Stimulated activated naive CD4-positive, alpha-beta T cell treated with Interleukin-2 at 50 U/mL for 16 hours (primary cell): ENCODE measurements around the gene MEGF8.

ENCODE experiments used
- DNase-seq: peaks from one replicate; lab custom pipeline; 2025; lab: John Stamatoyannopoulos, UW

MEGF8 gene

DNA sequence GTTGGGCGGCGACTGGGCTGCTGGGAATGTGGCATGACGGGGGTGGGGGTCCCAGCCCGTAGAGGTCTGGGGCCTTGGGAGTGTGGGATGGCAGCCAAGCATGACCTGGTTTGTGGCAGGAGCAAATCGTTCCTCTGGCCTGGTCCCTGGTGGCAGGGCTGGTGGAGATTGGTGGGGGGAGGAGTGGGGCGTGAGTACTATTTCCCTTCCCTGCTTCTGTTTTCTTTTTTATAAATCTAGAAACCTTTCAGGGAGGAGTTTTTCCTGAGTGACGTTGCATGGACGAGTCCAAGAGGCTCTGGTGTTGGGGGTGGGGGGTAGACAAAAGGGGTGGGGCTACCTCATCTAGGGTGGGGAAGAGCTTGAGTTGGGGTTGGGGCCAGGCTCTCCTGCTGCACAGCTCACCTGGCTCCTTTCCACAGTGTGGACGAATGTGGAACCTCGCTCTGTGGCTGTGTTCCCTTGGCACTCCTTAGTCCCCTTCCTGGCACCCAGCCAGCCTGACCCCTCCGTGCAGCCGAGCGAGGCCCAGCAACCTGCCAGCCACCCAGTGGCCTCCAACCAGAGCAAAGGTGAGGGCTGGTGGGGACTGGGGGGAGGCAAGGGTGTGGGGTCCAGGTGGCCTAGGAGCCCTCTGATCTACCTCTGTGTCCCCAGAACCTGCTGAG, 39.0 kb upstream of the MEGF8 start:
- DNase-seq = no peak

DNA sequence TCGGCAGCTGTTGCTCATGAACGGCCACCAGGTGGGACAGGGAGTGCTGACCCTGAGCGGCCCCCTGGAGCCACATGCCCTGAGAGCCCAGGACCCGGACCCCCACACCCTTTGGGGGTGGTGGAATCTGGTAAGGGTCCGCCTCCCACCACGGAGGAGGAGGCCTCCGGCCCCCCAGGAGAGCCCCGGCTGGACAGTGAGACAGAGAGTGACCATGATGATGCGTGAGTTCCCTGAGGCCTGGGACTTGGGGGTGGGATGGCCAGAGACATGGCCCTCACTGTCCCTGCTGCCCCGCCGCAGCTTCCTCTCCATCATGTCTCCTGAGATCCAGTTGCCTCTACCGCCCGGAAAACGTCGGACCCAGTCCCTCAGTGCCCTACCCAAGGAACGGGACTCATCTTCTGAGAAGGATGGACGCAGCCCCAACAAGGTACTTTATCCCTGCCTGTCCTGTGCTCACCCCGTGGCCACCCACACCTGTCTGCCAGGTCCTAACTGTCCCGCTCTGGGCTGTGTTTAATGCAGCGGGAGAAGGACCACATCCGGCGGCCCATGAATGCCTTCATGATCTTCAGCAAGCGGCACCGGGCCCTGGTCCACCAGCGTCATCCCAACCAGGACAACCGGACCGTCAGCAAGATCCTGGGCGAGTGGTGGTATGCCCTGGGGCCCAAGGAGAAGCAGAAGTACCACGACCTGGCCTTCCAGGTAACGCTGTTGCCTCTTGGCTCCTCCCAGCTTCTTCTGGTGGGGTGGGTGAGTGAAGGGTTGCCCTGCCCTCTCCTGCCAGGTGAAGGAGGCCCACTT, 38.2 kb upstream of the MEGF8 start:
- no peak for DNase-seq

DNA sequence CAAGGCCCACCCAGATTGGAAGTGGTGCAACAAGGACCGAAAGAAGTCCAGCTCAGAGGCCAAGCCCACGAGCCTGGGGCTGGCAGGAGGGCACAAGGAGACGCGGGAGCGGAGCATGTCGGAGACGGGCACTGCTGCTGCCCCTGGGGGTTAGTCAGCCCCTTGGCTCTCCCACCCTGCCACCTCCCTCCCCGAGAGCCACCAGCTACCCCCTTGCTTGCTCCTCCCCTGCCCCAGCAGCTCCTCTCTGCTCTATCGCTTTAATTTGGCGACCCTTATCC, 37.7 kb upstream of the MEGF8 start:
- DNase-seq = no peak

DNA sequence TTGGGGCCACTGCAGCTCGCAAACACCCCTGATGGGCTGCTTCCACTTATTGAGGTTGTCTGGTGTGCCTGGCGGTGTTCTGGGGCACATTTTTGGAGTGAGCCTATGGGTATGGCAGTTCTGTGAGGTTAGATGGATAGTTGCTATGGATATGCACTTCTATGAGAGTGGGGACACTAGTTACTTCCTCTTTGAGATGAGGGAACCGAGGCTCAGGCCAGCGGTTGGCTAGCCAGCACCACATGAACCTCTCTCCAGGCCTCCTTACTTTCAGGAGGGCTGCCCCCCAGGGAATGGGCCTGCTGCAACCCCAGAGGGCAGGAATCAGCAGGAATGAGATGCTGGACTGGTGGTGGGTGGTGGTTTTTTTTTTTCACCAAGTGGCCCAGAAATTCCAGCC, 37.0 kb upstream of the MEGF8 start:
- no peak for DNase-seq

DNA sequence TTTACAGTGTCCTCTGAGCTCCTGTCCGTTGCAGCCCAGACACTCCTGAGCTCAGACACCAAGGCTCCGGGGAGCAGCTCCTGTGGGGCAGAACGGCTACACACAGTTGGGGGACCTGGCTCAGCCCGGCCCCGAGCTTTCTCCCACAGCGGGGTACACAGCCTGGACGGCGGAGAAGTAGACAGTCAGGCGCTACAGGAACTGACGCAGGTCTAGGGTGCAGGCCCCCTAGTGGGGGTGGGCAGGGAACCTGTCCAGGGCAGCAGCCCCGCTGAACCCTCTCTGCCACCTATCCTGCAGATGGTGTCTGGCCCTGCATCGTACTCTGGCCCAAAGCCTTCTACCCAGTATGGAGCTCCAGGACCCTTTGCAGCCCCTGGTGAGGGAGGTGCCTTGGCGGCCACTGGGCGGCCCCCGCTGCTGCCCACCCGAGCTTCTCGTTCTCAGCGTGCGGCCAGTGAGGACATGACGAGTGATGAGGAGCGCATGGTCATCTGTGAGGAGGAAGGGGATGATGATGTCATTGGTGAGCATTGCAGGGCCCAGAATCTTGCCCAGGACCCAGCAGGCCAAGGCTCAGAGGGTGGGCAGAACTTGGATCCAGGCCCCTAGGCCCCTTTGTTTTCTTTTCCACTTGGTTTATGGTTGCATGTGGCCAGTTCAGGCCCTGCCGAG, 36.4 kb upstream of the MEGF8 start:
- no peak for DNase-seq

DNA sequence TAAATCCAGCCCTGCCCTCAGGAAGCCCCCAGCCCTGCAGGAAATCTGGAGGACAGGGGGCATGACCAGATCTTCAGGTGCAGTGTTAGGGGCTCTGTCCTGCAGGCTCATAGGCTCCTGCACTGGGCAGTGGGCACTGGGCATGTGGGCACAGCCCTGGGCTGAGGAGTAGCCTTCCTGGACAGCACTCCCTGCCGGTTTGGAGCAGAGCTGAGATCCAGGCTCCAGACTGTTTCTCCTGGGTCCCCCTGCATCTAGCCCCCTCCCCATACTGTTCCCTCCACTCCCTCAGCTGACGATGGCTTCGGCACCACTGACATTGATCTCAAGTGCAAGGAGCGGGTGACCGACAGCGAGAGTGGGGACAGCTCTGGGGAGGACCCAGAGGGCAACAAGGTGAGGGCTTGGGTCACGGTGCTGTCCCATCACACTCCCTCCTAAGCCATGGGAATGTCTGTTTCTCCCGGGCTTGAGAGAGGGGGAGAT, 35.8 kb upstream of the MEGF8 start:
- no peak for DNase-seq

DNA sequence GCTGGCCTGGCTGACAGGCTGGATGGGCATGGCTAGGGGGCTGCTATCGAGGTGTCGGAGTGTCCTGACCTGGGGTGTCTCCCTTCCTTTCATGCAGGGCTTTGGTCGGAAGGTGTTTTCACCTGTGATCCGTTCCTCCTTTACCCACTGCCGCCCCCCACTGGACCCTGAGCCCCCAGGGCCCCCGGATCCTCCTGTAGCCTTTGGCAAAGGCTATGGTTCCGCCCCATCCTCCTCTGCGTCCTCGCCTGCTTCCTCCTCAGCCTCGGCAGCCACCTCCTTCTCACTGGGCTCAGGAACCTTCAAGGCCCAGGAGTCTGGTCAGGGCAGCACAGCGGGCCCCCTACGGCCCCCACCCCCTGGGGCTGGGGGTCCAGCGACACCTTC, 35.3 kb upstream of the MEGF8 start:
- no peak for DNase-seq

DNA sequence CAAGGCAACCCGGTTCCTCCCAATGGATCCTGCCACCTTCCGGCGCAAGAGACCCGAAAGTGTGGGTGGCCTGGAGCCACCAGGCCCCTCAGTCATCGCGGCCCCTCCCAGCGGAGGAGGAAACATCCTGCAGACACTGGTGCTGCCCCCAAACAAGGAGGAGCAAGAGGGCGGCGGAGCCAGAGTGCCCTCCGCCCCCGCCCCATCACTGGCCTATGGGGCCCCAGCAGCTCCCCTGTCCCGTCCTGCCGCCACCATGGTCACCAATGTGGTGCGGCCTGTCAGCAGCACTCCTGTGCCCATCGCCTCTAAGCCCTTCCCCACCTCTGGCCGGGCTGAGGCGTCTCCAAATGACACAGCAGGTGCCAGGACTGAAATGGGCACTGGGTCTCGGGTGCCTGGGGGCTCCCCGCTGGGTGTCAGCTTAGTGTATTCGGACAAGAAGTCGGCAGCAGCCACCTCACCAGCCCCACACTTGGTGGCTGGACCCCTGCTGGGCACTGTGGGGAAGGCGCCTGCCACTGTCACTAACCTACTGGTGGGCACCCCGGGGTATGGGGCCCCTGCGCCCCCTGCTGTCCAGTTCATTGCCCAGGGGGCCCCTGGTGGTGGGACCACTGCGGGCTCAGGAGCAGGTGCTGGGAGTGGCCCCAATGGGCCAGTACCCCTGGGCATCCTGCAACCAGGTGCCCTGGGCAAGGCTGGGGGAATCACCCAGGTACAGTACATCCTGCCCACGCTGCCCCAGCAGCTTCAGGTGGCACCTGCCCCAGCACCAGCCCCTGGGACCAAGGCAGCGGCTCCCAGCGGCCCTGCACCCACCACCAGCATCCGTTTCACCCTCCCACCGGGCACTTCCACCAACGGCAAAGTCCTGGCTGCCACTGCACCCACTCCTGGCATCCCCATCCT, 34.7 kb upstream of the MEGF8 start:
- peak; percentile 41 for DNase-seq

DNA sequence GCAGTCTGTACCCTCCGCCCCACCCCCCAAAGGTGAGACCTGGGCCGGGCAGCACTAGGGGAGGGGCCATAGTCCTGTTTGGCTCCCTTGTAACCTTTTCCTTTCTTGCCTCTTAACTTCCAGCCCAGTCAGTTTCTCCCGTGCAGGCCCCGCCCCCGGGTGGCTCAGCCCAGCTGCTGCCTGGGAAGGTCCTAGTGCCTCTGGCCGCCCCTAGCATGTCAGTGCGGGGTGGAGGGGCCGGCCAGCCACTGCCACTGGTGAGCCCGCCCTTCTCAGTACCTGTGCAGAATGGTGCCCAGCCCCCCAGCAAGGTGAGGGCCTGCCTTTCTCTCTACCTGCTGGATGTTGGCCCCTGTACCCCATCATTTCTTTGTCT, 34.0 kb upstream of the MEGF8 start:
- no peak for DNase-seq

DNA sequence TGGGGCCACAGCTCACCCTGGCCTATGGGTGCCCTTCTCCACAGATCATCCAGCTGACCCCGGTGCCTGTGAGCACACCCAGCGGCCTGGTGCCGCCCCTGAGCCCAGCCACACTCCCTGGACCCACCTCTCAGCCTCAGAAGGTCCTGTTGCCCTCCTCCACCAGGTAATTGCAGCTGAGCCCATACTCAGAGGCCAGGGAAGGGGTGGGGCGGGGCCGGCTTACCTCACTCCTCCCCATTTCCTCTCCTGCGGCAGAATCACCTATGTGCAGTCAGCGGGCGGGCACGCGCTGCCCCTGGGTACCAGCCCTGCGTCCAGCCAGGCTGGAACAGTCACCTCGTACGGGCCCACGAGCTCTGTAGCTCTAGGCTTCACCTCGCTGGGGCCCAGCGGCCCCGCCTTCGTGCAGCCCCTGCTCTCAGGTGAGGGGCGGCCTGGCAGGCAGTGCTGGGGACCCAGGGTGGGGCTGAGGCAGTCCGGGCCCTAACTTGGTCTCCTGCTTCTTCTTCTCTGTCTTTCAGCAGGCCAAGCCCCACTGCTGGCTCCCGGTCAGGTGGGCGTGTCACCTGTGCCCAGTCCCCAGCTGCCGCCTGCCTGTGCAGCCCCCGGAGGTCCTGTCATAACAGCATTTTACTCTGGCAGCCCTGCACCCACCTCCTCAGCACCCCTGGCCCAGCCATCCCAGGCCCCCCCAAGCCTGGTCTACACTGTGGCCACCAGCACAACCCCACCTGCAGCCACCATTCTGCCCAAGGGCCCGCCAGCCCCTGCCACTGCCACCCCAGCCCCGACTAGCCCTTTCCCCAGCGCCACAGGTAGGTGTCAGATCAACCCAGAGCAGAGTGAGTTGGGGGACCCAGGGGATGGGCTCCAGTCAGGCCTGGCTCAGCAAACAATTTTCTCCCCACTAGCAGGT, 33.1 kb upstream of the MEGF8 start:
- DNase-seq = no peak

DNA sequence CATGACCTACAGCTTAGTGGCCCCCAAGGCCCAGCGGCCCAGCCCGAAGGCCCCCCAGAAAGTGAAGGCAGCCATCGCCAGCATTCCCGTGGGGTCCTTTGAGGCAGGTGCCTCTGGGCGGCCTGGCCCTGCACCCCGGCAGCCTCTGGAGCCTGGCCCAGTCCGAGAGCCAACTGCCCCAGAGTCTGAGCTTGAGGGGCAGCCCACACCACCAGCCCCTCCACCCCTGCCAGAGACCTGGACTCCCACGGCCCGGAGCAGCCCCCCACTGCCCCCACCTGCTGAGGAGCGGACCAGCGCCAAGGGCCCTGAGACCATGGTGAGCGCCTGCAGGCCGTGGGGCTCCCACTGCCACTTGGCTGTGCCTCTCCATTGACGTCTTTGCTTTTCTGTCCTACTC, 32.5 kb upstream of the MEGF8 start:
- no peak for DNase-seq

DNA sequence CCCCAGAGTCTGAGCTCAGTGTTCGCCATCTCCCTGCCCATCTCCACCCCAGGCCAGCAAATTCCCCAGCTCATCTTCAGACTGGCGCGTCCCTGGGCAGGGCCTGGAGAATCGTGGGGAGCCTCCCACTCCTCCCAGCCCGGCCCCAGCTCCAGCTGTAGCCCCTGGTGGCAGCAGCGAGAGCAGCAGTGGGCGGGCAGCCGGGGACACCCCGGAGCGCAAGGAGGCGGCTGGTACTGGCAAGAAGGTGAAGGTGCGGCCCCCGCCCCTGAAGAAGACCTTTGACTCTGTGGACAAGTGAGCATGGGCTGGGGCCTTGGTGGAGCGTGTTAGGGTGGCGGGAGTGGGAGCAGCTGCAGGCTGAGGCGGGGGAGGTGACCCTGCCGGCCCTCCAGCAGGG, 31.9 kb upstream of the MEGF8 start:
- DNase-seq = no peak

DNA sequence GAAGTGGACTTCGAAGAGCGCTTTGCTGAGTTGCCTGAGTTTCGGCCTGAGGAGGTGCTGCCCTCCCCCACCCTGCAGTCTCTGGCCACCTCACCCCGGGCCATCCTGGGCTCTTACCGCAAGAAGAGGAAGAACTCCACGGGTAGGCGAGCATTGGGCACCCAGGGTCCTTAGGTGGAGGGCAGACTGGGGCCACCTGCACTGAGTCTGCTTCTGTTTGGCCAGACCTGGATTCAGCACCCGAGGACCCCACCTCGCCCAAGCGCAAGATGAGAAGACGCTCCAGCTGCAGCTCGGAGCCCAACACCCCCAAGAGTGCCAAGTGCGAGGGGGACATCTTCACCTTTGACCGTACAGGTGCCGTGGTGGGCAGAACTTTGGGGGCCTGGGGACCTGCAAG, 31.5 kb upstream of the MEGF8 start:
- DNase-seq = no peak

DNA sequence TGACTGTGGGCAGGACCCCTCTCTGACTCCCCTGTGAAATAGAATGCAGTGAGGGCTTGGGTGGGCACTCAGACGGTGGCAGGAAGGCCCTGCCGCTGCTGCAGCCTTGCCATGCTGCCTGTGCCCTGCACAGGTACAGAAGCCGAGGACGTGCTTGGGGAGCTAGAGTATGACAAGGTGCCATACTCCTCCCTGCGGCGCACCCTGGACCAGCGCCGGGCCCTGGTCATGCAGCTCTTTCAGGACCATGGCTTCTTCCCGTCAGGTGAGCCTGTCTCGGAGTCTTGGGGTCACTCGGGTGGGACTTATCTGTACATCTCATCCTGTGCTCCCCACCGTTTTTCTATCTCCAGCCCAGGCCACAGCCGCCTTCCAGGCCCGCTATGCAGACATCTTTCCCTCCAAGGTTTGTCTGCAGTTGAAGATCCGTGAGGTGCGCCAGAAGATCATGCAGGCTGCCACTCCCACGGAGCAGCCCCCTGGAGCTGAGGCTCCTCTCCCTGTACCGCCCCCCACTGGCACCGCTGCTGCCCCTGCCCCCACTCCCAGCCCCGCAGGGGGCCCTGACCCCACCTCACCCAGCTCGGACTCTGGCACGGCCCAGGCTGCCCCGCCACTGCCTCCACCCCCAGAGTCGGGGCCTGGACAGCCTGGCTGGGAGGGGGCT, 30.8 kb upstream of the MEGF8 start:
- DNase-seq = no peak

DNA sequence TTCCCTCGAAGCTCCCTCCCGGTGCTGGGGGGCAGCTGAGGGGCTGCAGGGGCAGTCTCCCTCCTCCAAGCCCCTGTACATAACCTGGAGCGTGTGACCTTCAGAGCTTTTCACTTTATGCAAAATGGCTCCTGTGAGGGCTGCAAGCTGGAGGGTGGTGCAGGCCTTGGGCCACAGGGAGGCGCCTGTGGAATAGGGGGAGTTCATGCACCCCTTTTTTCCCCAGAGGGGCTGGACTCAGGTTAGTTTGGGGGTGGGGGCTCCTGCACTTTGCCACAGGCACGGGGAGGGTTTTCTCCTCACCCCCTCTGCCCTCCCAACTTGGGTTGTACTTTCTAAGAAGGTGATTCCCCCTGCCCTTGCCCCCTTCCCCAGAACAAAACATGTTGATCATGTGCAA, 30.1 kb upstream of the MEGF8 start:
- no peak for DNase-seq

DNA sequence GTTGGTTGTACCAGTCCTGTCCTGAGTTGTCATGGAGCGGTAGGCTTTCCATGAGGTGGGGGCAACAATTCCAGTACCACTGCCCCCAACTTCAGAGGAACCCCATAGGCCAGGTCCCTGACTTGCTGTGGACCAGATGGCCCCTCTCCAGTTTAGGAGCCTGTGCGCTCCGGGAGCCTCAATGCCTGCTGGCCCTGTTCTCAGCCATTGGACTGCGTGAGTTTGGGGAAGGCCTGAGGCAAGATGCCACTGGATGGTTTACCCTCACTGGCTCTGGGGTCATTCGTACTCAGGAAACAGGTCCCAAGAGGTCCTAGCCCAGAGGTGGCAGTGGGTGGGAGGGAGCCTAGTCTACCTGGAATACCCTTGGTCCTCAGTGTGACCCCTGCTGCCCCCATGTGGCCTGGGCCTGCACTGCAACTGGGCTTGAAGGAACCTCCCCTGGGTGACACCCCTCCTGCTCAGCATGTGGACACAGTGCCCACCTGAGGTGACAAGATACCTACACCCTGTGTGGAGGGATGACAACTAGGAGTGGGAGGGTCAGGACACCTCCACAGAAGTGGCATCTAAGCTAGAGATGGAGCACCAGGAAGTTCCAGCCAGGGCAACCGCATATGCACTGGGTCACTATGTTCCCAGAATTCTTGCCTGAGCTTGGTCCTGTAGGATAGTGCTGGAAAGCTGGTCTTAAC, 29.5 kb upstream of the MEGF8 start:
- DNase-seq = peak; percentile 81

DNA sequence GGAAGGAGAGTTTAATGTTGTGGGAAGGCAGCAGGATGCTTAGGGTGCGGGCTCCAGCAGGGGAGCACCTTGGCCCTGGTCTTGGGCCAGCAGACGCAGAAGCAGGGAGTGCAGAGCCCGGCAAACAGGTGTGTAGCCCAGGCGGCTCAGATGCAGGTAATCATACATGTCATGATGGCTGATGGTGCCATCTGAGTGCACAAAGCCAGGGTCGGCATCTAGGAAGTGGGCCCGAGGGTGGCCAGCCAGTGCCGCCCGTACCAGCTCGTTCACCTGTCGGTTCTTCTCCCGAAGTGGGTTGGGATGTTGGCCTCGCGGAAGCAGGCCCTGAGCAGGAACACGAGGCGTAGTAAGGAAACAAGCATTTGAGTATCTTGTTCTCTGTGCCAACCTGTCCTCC, 28.4 kb upstream of the MEGF8 start:
- no peak for DNase-seq

DNA sequence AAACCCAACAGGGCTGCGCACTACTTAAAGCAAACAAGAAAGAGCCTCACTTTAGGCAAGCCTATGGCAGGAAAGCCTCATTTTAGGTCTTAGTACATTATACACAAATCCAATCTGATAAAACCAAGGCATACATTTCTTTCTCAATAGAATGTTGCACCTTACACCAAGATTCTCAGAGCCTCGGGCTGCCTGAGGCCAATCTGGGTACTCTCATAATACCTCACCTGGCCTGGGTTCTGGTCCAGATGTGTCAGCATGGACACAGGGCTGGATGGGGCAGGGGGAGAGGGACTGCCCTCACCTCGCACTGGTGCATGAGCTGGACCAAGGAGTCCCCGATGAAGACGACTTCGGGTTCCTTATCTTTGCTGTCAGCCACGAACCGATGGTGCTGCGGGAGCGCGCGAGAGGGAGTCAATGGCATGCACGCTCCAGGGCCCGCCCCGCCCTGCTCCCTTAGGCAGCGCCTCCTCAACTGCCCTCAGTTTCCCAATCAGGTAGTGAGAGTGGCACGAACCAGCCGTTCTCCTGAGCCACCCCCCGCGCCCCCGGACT, 23.7 kb upstream of the MEGF8 start, which contains the start of gene PRR19:
TSS of gene PRR19 (plus strand) at position 487 of the 558 bp plus-strand sequence. CDS start 7,453 bp downstream, outside the sequence.
- peak; percentile 26 for DNase-seq

DNA sequence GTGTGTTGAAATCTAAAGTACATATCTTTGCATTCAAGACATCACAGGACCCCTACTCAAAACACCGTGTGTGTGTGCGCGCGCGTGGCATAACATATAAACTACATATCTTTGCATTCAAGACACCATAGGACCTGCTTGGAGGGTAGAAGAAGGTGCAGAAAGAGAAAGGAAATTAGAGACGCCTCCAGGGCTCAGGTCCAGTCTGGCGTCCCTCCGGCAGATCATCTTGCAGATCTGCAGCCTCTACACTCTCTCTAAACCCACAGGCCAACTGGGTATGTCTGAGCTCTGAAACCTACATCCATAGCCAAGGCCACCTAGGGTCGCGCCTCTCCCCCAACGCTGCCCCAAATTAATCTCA, 22.4 kb upstream of the MEGF8 start:
- no peak for DNase-seq

DNA sequence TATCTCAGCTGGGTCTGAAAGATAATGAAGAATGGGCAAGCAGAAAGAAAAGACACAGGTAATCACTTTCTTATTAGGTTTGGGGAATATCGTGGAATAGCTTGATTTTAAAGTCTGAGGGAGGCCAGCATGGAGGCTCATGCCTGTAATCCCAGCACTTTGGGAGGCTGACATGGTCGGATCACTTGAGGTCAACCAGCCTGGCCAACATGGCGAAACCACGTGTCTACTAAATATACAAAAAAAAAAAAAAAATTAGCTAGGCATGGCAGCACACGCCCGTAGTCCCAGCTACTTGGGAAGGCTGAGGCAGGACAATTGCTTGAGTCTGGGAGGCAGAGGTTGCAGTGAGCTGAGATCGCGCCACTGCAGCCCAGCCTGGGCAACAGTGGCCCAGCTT, 21.6 kb upstream of the MEGF8 start:
- no peak for DNase-seq
